ENCODE measurements around the gene PLCXD3.

The PLCXD3 gene

GRCh38 chr5:41537581-41537980 lies 27.2 kb upstream of the PLCXD3 start:
- DNase-seq (ENCODE audit: low read depth, low spot score): no peak
- H3K4me3 ChIP-seq (ENCODE audit: low read depth, low read length): no peak overlapping the region
- ChIA-PET CTCF (interaction anchor here (0.6 kb wide), 1 partner anchor 51 kb away, joined by 3 read pairs; no protein-coding TSS in a partner anchor), POLR2A (no interaction called here)
- TF ChIP-seq, protein P1, sequence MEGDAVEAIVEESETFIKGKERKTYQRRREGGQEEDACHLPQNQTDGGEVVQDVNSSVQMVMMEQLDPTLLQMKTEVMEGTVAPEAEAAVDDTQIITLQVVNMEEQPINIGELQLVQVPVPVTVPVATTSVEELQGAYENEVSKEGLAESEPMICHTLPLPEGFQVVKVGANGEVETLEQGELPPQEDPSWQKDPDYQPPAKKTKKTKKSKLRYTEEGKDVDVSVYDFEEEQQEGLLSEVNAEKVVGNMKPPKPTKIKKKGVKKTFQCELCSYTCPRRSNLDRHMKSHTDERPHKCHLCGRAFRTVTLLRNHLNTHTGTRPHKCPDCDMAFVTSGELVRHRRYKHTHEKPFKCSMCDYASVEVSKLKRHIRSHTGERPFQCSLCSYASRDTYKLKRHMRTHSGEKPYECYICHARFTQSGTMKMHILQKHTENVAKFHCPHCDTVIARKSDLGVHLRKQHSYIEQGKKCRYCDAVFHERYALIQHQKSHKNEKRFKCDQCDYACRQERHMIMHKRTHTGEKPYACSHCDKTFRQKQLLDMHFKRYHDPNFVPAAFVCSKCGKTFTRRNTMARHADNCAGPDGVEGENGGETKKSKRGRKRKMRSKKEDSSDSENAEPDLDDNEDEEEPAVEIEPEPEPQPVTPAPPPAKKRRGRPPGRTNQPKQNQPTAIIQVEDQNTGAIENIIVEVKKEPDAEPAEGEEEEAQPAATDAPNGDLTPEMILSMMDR (IDR thresholded peaks at IDR 0.05; ENCODE audit: insufficient read depth, low read length, missing control alignments): no peak

GRCh38 chr5:41532485-41532884 lies 22.1 kb upstream of the PLCXD3 start:
- POLR2A ChIA-PET: no interaction called here
- TF ChIP-seq, protein P1 (IDR thresholded peaks at IDR 0.05; ENCODE audit: insufficient read depth, low read length, missing control alignments): no peak
- CTCF ChIA-PET: no interaction called here
- DNase-seq (ENCODE audit: low read depth, low spot score): no peak
- H3K4me3 ChIP-seq (ENCODE audit: low read depth, low read length): no peak overlapping the region

GRCh38 chr5:41527201-41527779 lies 16.9 kb upstream of the PLCXD3 start:
- CTCF ChIA-PET: no interaction called here
- POLR2A ChIA-PET: no interaction called here
- TF ChIP-seq, protein P1 (IDR thresholded peaks at IDR 0.05; ENCODE audit: insufficient read depth, low read length, missing control alignments): no peak
- H3K4me3 ChIP-seq (ENCODE audit: low read depth, low read length): no peak overlapping the region
- DNase-seq (ENCODE audit: low read depth, low spot score): peak; percentile 95

GRCh38 chr5:41526699-41527098 lies 16.3 kb upstream of the PLCXD3 start:
- CTCF ChIA-PET: no interaction called here
- POLR2A ChIA-PET: no interaction called here

GRCh38 chr5:41524174-41524573 lies 13.8 kb upstream of the PLCXD3 start:
- POLR2A ChIA-PET: no interaction called here
- DNase-seq (ENCODE audit: low read depth, low spot score): no peak
- CTCF ChIA-PET: interaction anchor here (0.8 kb wide), 1 partner anchor 15 kb away, joined by 3 read pairs; no protein-coding TSS in a partner anchor
- H3K4me3 ChIP-seq (ENCODE audit: low read depth, low read length): no peak overlapping the region
- TF ChIP-seq, protein P1 (IDR thresholded peaks at IDR 0.05; ENCODE audit: insufficient read depth, low read length, missing control alignments): no peak

More at GRCh38 chr5:41526699-41527098, 16.3 kb upstream of the PLCXD3 start:
- no peak for DNase-seq (ENCODE audit: low read depth, low spot score)
- H3K4me3 ChIP-seq (ENCODE audit: low read depth, low read length): no peak overlapping the region
- TF ChIP-seq, protein P1 (IDR thresholded peaks at IDR 0.05; ENCODE audit: insufficient read depth, low read length, missing control alignments): no peak

DNA sequence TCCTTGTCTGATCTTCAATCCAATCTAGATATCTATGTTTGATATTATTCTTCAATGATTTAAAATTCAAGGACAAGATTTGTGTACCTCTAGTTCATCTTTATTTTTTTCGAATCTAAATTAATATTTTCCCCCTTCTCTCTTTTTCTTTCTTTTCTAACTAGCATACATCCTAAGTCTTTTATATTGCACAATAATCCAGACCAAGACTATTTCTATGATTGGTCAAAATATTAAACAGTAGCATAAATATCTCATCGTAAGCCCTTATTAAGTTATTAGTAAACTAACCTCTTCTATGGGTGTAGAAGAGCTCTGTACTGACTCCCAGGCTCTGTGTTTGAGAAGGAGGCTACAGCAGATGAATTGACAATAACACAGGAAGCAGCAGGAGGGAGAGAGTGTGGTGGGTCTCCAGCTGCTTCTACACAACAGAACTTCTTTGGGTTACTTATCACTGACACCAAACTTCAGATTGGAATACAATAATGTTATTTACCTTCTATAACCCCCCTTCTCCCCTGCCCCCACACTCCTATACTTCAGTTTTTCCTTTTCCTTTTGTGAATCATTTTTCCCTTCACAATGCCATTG lies 11.9 kb upstream of the PLCXD3 start:
- no peak for DNase-seq (ENCODE audit: low read depth, low spot score)
- TF ChIP-seq, protein P1 (IDR thresholded peaks at IDR 0.05; ENCODE audit: insufficient read depth, low read length, missing control alignments): no peak
- H3K4me3 ChIP-seq (ENCODE audit: low read depth, low read length): no peak overlapping the region
- ChIA-PET POLR2A (no interaction called here), CTCF (no interaction called here)
